Measurements from ENCODE around the gene PCGF1. TPM values are rescaled to one million over a fixed set of nuclear protein-coding genes. Genes with fewer than 3 reads are reported as not detected.

The PCGF1 gene
- 21.2 and 25.5 TPM in 2 replicates for total RNA-seq

GRCh38 chr2:74507145-74507925 is at the start of gene PCGF1:
PCGF1 (minus strand) TSS chr2:74507695; CDS start chr2:74507668, 27 bp downstream.

GRCh38 chr2:74553892-74554819 is 46.7 kb upstream of the PCGF1 start, which contains the start of the genes DOK1 and LOXL3:
DOK1 (plus strand) TSS chr2:74554720; CDS start chr2:74554755, 35 bp downstream.
LOXL3 (minus strand) TSS chr2:74553942; CDS start chr2:74552634, 1,308 bp downstream.

DNA sequence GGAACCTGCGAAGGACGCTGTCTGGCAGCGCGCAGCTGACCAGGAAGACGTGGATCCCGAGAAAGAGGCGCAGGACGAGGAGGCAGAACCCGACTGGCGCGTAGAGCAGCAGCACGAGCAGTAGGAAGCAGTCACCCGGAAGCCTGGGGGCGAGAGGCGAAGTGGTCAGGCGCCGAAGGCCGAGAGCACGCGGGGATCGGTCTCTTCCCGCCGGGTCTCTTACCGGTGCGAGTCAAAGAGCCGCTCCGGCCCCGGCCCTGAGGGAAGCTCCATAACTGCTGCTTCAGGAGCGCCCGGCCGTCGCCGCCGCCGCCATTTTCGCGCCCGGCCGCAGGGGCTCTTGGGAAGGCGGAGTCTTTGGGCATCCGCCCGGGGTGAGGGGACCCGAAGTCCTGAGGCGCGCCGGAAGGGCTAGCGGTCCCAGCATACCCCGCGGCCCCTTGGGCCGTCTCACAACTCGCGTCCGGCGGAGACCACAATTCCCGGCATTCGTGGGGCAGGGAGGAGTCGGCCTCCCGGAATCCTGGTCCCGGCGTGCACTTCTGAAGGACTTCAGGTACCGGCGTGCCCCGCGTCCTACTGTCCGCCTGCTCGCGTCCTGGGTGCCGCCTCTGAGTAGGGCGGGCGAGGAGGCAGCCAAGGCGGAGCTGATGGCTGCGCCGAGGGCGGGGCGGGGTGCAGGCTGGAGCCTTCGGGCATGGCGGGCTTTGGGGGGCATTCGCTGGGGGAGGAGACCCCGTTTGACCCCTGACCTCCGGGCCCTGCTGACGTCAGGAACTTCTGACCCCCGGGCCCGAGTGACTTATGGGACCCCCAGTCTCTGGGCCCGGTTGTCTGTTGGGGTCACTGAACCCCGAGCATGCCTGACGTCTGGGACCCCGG is 22.1 kb upstream of the PCGF1 start, which contains the start of the genes AUP1 and HTRA2:
Gene AUP1, minus strand, starts transcription at position 350 of the 882 bp plus-strand sequence. Its CDS starts 77 bp downstream, at position 273.
Gene HTRA2, plus strand, starts transcription at position 577 of the 882 bp plus-strand sequence. Its CDS starts 74 bp downstream, at position 651.

GRCh38 chr2:74525717-74526648 is 18.5 kb upstream of the PCGF1 start, which contains the start of gene DQX1:
DQX1 (minus strand) TSS chr2:74526231; CDS start chr2:74525729, 502 bp downstream.

DNA sequence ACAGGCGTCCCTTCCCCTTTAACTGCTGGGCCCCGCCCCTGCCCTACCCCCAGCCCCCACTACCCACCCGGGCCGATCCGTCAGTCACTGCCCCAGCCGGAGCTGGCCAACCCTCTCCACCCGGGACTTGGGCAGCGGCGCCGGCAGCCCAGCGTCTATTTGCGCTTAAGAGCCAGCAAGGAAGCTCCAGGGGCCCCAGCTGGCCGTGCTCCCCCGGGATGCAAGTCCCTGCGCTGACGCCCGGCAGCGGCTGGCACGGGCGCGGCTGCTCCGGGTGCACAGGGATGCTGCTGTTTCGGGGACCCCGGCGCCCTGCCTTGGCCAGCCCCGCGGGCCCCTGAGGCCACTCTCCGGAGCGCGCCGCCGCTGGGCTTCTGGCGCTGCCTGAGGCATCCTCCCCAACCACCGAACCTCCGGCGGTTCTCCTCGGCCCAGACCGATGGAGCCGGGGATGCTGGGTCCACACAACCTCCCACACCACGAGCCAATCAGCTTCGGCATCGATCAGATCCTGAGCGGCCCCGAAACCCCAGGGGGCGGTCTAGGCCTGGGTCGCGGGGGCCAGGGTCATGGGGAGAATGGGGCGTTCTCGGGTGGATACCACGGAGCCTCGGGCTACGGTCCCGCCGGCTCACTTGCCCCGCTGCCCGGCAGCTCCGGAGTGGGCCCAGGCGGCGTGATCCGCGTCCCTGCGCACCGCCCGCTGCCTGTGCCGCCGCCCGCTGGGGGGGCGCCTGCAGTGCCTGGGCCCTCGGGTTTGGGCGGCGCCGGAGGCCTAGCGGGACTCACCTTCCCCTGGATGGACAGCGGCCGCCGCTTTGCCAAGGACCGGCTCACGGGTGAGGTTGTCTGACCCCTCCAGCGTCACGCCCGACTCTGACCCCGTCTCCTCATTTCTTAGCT is 7.1 kb upstream of the PCGF1 start, which contains the start of gene TLX2:
Gene TLX2, plus strand, starts transcription at position 83 of the 903 bp plus-strand sequence. Its CDS starts 357 bp downstream, at position 440.

DNA sequence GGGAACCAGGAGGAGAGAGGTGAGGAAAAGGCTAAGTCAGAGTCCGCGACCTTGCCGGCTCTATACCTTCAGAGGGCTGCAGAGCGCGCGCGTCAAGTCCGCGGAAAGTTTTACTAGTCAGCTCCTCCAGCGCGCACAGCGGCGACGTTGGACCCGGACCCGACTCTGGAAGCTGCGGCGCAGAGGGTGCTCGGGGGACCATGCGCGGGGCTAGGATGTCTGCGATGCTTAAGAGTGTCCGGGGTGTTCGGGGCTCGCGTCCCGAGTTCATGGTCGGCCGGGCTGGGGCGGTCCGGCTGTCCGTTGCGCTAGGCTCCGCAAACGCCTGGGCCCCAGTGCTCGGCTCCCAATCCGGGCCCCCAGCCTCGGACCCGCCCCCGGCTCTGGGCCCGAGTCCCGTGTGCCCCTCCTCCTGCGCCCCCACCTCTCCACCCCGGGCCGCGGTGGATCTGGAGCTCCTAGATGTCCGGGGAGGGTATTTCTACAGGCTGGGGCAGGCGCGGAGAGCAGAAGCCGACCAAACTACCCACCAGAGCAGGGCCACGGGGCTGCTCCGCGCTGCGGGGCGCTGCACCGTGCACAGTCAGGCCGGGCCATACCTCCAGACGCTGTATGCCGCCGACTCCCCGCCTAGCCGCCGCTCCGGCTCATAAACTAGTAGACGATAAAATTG is 8.1 kb downstream of the PCGF1 start, which contains the start of gene LBX2:
Gene LBX2, minus strand, starts transcription at position 337 of the 673 bp plus-strand sequence. Its CDS starts 66 bp downstream, at position 271.

GRCh38 chr2:74482801-74483674 is 24.5 kb downstream of the PCGF1 start, which contains the start of the genes CCDC142 and TTC31:
CCDC142 (minus strand) TSS chr2:74482998; CDS start chr2:74482837, 161 bp downstream.
TTC31 (plus strand) TSS chr2:74483081; CDS start chr2:74483096, 15 bp downstream.

DNA sequence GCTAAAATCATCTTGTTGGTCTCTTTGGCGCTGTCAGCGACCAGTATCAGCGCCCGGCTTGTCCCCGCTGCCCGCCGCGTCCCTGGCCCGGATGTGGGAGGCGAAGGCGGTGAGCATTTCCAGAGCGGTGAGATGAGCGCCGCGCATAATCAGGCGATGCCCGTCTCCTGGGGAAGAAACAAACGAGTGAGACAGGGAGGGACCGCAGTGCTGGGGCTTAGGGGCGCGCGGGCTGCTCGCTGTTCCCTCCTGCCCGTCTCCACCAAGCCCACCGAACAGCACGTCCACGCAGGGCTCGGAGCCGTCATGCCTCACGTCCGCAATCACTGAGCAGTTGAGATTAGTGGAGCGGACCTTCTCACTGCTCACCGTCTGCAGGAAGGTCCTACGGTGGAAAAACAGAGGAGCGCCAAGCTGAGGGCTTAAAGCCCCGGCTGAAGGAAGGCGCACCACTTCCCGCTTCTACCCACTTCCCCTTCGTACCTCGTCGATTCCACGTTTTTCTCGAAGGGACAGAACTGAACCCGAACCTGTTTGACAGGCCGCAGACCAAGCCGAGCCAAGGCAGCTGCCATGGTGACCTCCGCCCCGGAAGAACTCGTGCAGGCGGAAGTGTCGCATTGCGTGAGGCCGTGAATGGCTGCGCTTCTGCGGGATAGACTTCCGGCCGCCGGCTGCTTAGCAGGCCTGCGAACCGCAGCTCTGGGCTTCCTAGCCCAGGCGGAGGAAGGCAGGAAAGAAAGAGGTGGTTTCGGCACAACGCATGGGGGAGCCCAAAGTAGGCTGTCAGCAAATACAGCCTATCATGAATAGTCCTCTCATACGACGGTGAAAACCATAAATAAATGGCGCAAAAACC is 35.2 kb downstream of the PCGF1 start, which contains the start of gene MRPL53:
Gene MRPL53, minus strand, starts transcription at position 595 of the 859 bp plus-strand sequence. Its CDS starts 20 bp downstream, at position 575.

DNA sequence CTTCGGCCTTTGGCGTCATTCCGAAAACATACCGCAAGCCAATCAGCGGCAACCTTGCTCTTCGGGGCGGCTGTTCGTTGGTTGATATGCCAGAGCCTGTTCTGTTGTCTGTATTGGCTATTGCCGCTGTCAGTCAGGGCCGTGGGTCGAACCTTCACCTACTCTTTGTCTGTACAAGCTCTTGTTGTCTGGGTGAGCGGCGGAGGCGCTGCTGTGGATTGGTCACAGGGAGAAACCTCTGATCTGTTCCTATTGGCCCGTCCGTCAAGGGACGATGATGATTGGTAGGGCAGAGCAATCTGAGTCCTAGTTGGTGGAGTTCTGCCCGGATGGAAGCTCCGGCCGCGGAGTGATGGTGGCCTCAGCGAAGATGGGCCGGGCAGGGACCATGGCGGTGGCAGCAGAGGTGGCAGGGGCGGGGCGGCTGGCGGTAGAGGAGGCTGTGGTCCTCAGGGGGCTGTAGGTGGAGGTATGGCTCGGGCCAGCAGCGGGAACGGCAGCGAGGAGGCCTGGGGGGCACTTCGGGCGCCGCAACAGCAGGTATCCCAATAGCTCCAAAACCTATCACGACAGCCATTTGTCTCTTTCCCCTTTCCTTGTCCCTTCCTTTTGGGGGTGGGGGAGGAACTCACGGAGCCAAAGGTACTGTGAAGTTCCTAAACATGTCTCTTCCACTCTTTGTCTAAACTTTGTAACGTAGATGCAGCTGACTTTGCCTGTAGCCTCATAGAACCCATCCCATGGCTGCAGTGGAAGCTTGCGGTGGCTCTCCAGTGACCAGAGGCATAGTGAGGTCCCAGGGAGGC is 49.2 kb downstream of the PCGF1 start, which contains the start of gene WBP1:
Gene WBP1, plus strand, starts transcription at position 307 of the 806 bp plus-strand sequence. Its CDS starts 165 bp downstream, at position 472.

Other genes starting within 250 kb of the PCGF1 start
- gene SLC4A5, start 164.3 kb downstream of the PCGF1 start, total RNA-seq: under 0.01 and 0.44 TPM in 2 replicates
- gene DCTN1, start 127.4 kb downstream of the PCGF1 start, total RNA-seq: 200 and 311 TPM in 2 replicates
- 1.5 and 2.0 TPM in 2 replicates for gene C2orf81, start 86.1 kb downstream of the PCGF1 start, total RNA-seq
- gene WDR54, start 86.0 kb downstream of the PCGF1 start, total RNA-seq: 36.4 and 95.7 TPM in 2 replicates
- 22.3 and 24.0 TPM in 2 replicates for gene RTKN, start 65.8 kb downstream of the PCGF1 start, total RNA-seq
- 14.1 and 16.0 TPM in 2 replicates for gene INO80B, start 52.6 kb downstream of the PCGF1 start, total RNA-seq
- gene WBP1, start 49.3 kb downstream of the PCGF1 start, total RNA-seq: 36.4 and 87.2 TPM in 2 replicates
- 62.1 and 68.0 TPM in 2 replicates for gene MOGS, start 42.3 kb downstream of the PCGF1 start, total RNA-seq
- gene MRPL53, start 35.0 kb downstream of the PCGF1 start, total RNA-seq: 47.3 and 48.0 TPM in 2 replicates
- 25.9 and 27.6 TPM in 2 replicates for gene CCDC142, start 24.7 kb downstream of the PCGF1 start, total RNA-seq
- 11.6 and 19.6 TPM in 2 replicates for gene TTC31, start 24.6 kb downstream of the PCGF1 start, total RNA-seq
- gene LBX2, start 8.1 kb downstream of the PCGF1 start, total RNA-seq: 3.1 and 6.3 TPM in 2 replicates
- 0.58 and 0.83 TPM in 2 replicates for gene TLX2, start 6.8 kb upstream of the PCGF1 start, total RNA-seq
- under 0.01 and 0.29 TPM in 2 replicates for gene DQX1, start 18.5 kb upstream of the PCGF1 start, total RNA-seq
- gene AUP1, start 22.0 kb upstream of the PCGF1 start, total RNA-seq: 57.6 and 90.3 TPM in 2 replicates
- 38.1 and 50.4 TPM in 2 replicates for gene HTRA2, start 22.2 kb upstream of the PCGF1 start, total RNA-seq
- 27.3 and 53.9 TPM in 2 replicates for gene LOXL3, start 46.2 kb upstream of the PCGF1 start, total RNA-seq
- gene DOK1, start 47.0 kb upstream of the PCGF1 start, total RNA-seq: 27.3 and 50.4 TPM in 2 replicates
- not detected in 2 replicates for gene M1AP, start 140.6 kb upstream of the PCGF1 start, total RNA-seq
- 10.2 and 18.4 TPM in 2 replicates for gene SEMA4F, start 146.6 kb upstream of the PCGF1 start, total RNA-seq

Data from smooth muscle cell of trachea (primary cell).